ENCODE results near the gene MSMP.

The MSMP gene

GRCh38 chr9:35771534-35771933 is 17.5 kb upstream of the MSMP start:
- DNase-seq (ENCODE audit: low read depth in 2 of 3, low spot score in 1 of 3), result no peak

- DNase-seq (ENCODE audit: low read depth in 2 of 3, low spot score in 1 of 3), result no peak
Measured at GRCh38 chr9:35771075-35771433, 17.0 kb upstream of the MSMP start.

GRCh38 chr9:35769763-35770162 is 15.7 kb upstream of the MSMP start:
- no peak for DNase-seq (ENCODE audit: low read depth in 2 of 3, low spot score in 1 of 3)

- no peak for DNase-seq (ENCODE audit: low read depth in 2 of 3, low spot score in 1 of 3)
Measured at GRCh38 chr9:35767458-35767857, 13.4 kb upstream of the MSMP start.

GRCh38 chr9:35766997-35767396 is 12.9 kb upstream of the MSMP start:
- DNase-seq (ENCODE audit: low read depth in 2 of 3, low spot score in 1 of 3), result no peak

DNA sequence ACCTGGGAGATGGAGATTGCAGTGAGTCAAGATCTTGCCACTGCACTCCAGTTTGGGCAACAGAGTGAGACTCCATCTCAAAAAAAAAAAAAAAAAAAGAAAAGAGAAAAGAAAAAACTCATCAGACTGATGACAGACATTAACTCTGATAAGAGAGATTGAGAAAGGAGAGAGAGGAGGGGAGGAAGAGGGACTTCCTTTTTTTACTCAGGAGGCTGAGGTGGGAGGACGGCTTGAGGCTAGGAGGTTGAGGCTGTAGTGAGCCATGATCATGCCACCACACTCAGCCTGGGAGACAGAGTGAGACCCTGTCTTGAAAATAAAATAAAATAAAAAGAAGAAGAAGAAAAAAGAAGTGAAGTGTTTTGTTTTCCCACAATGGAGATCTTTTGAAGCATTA is 9.7 kb upstream of the MSMP start:
- DNase-seq (ENCODE audit: low read depth in 2 of 3, low spot score in 1 of 3), result no peak

DNA sequence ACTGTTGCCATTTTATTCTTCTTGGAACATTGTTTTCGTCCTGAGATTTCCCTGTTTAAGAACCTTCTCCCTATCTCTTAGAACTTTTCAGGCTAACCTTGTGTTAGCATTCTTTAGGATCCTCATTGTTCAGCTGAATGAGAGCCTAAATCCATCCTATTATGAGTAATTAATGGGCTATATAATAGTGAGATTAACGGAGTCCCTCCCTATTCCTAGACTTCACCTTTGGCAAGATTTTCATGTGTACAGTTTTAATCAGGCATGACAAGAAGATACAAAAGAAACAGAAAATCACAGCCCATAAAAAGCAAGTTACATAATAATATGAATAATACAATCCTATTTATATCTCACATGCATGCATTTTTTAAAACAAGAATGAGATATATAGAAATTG is 9.1 kb upstream of the MSMP start:
- no peak for DNase-seq (ENCODE audit: low read depth in 2 of 3, low spot score in 1 of 3)

- no peak for DNase-seq (ENCODE audit: low read depth in 2 of 3, low spot score in 1 of 3)
Measured at GRCh38 chr9:35760651-35761050, 6.6 kb upstream of the MSMP start.

- DNase-seq (ENCODE audit: low read depth in 2 of 3, low spot score in 1 of 3), result no peak
Measured at GRCh38 chr9:35759795-35760194, 5.7 kb upstream of the MSMP start.

- no peak for DNase-seq (ENCODE audit: low read depth in 2 of 3, low spot score in 1 of 3)
Measured at GRCh38 chr9:35758475-35759050, 4.5 kb upstream of the MSMP start.

DNA sequence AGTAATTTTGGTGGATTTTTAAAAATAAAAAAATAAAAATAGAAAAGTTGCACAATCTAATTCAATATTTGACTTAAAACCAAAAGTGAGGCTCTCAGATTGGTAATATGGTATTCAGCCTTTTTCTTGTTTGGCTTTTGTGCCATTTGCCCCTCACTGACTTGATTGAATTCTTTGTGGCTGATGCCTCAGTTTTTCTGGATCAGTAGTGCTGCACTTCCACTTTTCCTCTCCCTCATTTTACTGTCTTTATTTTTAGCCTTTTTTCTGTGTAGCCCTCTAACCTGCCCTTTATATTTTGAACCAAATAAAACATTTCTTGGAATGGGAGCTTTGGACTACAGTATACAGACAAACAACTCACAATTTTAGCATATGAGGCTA is 3.8 kb upstream of the MSMP start:
- no peak for DNase-seq (ENCODE audit: low read depth in 2 of 3, low spot score in 1 of 3)

DNA sequence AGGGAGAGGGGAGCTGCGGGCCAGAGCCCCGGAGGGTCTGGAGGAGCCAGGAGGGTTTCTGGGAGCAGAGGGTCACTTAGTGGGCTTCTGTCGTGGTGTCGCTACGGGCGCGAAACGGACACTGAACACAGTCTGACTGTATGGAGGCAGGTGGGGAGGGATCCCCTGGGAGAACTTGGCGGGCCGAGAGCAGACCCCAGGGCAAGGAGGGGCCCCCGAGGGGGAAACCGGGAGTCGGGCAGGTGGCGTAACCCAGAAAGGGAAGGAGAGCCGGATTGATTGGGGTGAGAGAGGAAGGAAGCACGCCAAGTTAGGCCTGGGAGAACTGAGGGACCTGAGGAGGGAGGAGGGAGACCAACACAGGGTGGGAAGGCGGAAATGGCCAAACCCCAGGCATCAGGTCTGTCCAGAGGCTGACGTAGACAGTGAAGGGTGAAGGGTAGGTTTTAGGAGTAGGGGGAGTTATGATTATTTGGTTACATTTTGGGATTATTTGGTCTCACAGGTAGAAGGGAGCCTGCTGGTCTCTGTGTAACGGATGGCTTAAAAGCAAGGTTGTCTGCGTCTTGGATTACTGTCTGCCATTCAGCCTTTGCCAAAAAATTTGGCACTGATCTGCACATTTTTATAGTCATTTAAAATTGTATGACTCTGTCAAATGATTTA is 3.3 kb upstream of the MSMP start:
- DNase-seq (ENCODE audit: low read depth in 2 of 3, low spot score in 1 of 3), result peak in 1 of 3 donors; percentile 14

GRCh38 chr9:35756275-35757225 is 2.5 kb upstream of the MSMP start:
- peak; percentile 70 to 79 (median 78) for DNase-seq (ENCODE audit: low read depth in 2 of 3, low spot score in 1 of 3)

GRCh38 chr9:35755071-35755470 is 995 bp upstream of the MSMP start:
- no peak for DNase-seq (ENCODE audit: low read depth in 2 of 3, low spot score in 1 of 3)

GRCh38 chr9:35753466-35753865 is 610 bp downstream of the MSMP start:
- DNase-seq (ENCODE audit: low read depth in 2 of 3, low spot score in 1 of 3), result no peak

GRCh38 chr9:35750256-35750531 is 3.9 kb downstream of the MSMP start:
- no peak for DNase-seq (ENCODE audit: low read depth in 2 of 3, low spot score in 1 of 3)

DNA sequence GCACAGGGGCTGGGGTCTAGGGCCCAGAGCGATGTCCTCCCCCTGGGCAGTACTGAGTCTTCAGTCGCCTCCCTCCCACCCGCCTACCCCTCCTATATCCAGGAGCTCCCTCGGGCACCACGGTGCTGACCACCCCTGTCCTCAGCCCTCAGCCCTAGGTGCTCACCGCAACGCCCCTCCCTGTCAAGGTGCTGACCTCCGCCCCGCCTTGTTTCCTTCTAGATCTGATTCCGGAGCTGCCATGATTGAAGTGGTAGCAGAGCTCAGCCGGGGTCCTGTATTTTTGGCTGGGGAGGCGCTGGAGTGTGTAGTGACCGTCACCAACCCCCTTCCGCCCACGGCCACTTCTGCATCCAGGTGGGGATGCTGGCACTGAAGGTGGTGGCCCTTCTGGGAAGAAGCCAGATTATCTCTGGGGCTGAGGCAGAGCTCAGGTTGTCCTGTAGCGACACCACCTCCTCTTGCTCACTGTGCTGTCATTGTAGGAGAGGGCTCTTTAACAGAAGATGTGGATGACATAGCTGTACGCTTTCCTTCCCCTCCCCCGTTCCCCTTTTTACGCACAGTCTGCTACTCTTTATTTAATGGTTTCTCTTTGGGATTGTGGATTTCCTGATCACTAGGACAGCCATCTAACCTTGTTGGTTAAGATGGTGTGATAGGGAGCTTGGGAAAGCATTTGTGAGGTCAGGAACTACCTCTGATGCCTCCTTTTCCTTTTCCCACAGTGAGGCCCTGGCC is 4.4 kb downstream of the MSMP start:
- peak in 2 of 3 donors; percentile 25 to 34 for DNase-seq (ENCODE audit: low read depth in 2 of 3, low spot score in 1 of 3)

DNA sequence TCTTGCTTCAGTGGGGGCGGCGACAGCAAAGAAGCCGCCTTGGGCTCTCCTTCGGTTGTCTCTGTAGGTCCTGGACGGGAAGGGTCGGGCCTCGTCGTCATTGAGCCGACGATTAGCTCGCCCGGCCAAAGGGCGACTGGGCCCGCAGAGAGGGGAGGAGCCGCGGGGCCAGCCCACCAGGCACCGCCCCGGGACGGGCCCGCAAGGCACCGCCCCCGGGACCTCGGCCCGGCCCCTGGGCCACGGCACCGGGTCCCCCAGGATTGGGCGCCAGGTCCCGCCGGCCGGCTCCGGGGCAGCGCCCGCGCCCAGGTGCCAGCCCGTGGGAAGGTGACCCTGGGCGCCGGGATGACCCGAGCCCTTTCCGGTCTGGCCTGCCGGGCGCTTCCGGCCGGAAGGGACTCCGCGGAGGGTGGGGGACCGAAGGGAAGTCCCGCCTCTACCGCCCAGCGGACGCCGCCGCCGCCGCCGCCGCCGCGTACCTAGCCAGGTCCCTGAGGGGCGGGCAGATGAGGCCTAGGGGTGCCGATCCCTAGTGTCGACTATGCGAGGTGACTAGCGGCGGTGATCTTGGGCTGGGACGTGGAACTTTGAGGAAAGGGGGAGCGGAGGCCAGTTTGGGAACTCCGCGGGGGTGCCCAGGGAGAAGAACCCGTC is 5.1 kb downstream of the MSMP start, which contains the start of the genes GBA2 and RGP1:
GBA2 (minus strand) TSS at position 371 of the 657 bp plus-strand sequence. CDS start 524 bp downstream, outside the sequence.
RGP1 (plus strand) TSS at position 430 of the 657 bp plus-strand sequence. CDS start 469 bp downstream, outside the sequence.
- DNase-seq (ENCODE audit: low read depth in 2 of 3, low spot score in 1 of 3), result peak in 2 of 3 donors; percentile 54 to 71

GRCh38 chr9:35748242-35748857 is 5.7 kb downstream of the MSMP start:
- DNase-seq (ENCODE audit: low read depth in 2 of 3, low spot score in 1 of 3), result no peak

GRCh38 chr9:35746583-35746982 is 7.5 kb downstream of the MSMP start:
- no peak for DNase-seq (ENCODE audit: low read depth in 2 of 3, low spot score in 1 of 3)
